Measurements from ENCODE around the gene KCNK7. TPM values are rescaled to one million over a fixed set of nuclear protein-coding genes. Genes with fewer than 3 reads are reported as not detected.

Gene KCNK7
- total RNA-seq, 1 experiment from 2014 or later: 1.8 TPM

DNA sequence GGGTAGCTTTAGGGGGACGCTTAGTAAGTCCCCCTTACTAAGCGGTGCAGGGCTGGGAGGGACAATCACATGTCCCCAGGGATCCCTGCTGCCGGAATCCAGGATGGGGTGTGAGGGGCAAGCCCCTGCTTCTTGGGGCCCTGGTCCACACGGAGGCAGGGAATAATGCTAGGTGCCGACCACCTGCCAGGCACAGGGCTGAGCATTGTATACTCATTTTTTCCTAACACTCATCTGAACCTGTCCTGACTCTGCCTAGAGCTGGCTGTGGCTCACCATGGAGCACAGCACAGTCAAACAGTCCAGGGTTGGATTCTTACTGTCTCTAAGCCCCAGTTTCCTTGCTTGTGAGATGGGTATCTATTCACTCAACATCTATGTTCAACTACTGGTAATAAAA, 36.1 kb downstream of the KCNK7 start:
- Histone ChIP-seq H4K20me1 (ENCODE audit: control insufficient read depth, insufficient read depth, insufficient read length) (no peaks in the 10 kb centered on the region), H2BK20ac (ENCODE audit: low read depth, low read length, poor library complexity, severe bottlenecking) (no peak overlapping the region), H3K14ac (ENCODE audit: insufficient read depth, low read length) (no peak overlapping the region), H3K4me2 (ENCODE audit: insufficient read depth, insufficient read length, low read length) (no peak overlapping the region), H3K9me3 (ENCODE audit: control insufficient read depth, low read depth, low read length) (no peaks in the 10 kb centered on the region), H3K4ac (ENCODE audit: low read depth, low read length) (no peak overlapping the region), H3K27ac (ENCODE audit: insufficient read length, low read depth, low read length) (no peak overlapping the region), H2AK5ac (ENCODE audit: insufficient read length, low read length) (no peak overlapping the region), H3K56ac (ENCODE audit: insufficient read length, low read depth, low read length) (no peak overlapping the region), H2BK12ac (ENCODE audit: insufficient read length, low read depth, low read length) (no peak overlapping the region), H3K9ac (ENCODE audit: extremely low read depth, insufficient read length, low read length) (no peak overlapping the region), H4K8ac (replicated peaks; ENCODE audit: insufficient read length, low read depth, low read length) (no peak overlapping the region), H4K91ac (ENCODE audit: insufficient read length, low read depth, low read length) (no peak overlapping the region), H3K23ac (ENCODE audit: insufficient read length, low read depth, low read length) (no peak overlapping the region), H4K5ac (ENCODE audit: insufficient read length, low read depth, low read length) (no peak overlapping the region), H2BK15ac (ENCODE audit: low read depth, low read length) (no peak overlapping the region), H3K23me2 (ENCODE audit: insufficient read length, low read depth, low read length, poor library complexity, severe bottlenecking) (no peaks in the 10 kb centered on the region), H2BK5ac (ENCODE audit: insufficient read length, low read length) (no peak overlapping the region), H2BK120ac (ENCODE audit: low read depth, low read length, poor library complexity, severe bottlenecking) (no peak overlapping the region), H3K4me1 (ENCODE audit: insufficient read depth, low read length) (peaks cover 6% of the 10 kb centered on the region; the same call in 1 of the 2 replicates), H3K27me3 (ENCODE audit: insufficient read depth, low read length) (no peaks in the 10 kb centered on the region; the same call in 1 of the 2 replicates), H3T11ph (ENCODE audit: low read length) (no peak overlapping the region), H2AFZ (ENCODE audit: low read length) (no peak overlapping the region), H3K79me1 (ENCODE audit: insufficient read depth, low read depth, low read length, poor library complexity, severe bottlenecking) (no peaks in the 10 kb centered on the region), H3K79me2 (ENCODE audit: insufficient read depth, low read length) (no peaks in the 10 kb centered on the region), H3K18ac (ENCODE audit: insufficient read length, low read depth, low read length) (no peak overlapping the region)
- no CpG with 5 or more reads among the region's 5 CpGs for WGBS (ENCODE audit: extremely low coverage, insufficient read length, low lambda C conversion rate)
- H3K27me3 Mint-ChIP-seq (ENCODE audit: low read depth): peaks cover 45% of the 10 kb centered on the region
- H3K36me3 Mint-ChIP-seq (ENCODE audit: insufficient read depth in 1 of 3, low read depth in 3 of 3): no peaks in the 10 kb centered on the region
- no peaks in the 10 kb centered on the region for H3K9me3 Mint-ChIP-seq
- peak overlapping the region; percentile 4 to 72; a peak in 3 of 5 replicates for H3K4me3 Mint-ChIP-seq
- H3K4me1 Mint-ChIP-seq: peaks cover 42 to 59% of the 10 kb centered on the region in 2 experiments
- no peak overlapping the region for H3K27ac Mint-ChIP-seq
- TF ChIP-seq, protein P1, sequence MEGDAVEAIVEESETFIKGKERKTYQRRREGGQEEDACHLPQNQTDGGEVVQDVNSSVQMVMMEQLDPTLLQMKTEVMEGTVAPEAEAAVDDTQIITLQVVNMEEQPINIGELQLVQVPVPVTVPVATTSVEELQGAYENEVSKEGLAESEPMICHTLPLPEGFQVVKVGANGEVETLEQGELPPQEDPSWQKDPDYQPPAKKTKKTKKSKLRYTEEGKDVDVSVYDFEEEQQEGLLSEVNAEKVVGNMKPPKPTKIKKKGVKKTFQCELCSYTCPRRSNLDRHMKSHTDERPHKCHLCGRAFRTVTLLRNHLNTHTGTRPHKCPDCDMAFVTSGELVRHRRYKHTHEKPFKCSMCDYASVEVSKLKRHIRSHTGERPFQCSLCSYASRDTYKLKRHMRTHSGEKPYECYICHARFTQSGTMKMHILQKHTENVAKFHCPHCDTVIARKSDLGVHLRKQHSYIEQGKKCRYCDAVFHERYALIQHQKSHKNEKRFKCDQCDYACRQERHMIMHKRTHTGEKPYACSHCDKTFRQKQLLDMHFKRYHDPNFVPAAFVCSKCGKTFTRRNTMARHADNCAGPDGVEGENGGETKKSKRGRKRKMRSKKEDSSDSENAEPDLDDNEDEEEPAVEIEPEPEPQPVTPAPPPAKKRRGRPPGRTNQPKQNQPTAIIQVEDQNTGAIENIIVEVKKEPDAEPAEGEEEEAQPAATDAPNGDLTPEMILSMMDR (conservative IDR thresholded peaks at IDR 0.05): no peak
- no peak for DNase-seq
